ENCODE measurements around the gene ITGA6.

Gene ITGA6

GRCh38 chr2:172467382-172467781 is 40.0 kb downstream of the ITGA6 start:
- no peak for DNase-seq

- no peak for DNase-seq
Observed at GRCh38 chr2:172470958-172471922, 43.9 kb downstream of the ITGA6 start.

DNA sequence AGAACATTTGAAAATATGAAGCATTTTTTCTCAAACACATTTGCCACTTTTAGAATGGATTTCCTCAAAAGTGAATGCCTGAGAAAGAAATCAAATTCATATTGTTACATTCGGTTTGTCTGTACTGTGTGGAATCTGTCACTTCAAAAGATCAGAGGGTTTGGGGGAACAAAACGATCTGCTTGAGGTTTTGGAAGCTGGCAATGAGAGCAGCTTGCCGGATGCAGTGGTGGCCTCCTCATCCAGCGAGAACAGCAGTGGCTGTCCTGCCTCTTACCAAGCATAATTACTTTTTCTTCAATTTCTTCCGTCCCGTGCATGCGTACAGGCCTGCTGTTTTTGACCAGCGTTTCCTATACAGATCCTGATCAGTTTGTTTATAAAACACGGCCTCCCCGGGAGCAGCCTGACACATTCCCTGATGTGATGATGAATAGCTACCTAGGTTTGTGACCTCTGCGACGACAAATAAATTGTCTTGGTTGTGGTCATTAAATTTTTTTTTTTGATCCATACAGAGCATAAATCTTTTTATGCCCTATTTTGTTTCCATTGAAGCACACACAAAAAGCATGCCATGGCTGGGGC is 45.2 kb downstream of the ITGA6 start:
- no peak for DNase-seq

DNA sequence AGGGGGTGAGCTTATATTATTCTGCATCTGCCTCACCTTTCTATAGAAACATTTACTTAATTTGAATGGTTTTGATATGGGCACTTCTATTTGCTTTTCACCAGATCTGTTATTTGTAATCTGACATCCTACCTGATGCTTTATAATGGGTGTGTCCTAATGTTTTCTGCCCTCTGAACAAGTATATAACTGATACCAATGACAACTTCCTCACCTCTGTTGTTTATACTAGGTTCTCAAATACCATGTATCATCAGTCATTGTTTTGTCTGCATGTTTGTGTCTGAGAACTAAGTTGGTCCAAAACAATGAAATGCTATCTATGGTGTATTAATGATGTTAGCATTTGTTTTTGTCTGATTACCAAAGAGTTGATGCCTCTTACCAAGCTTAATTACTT is 45.8 kb downstream of the ITGA6 start:
- DNase-seq: no peak

DNA sequence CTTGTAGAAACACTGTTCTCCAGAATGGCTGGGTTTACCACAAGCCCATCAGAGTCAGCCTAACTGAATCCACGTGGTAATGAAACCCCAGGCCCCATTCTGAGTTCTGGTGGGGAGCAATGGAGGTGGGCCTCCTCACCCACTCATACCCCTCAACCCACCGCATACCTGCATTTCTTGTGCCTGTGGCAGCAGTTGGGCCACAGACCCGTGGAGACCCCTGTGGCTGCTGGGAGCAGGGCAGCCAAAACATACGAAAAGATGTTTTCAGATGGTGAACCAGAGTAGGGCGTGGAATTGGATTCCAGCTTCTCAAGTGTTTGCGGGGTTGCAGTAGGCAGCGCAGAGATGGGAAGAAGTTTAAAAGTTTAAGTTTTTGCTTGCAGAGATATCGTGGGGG is 51.0 kb downstream of the ITGA6 start:
- DNase-seq: no peak

GRCh38 chr2:172480301-172481218 is 53.2 kb downstream of the ITGA6 start:
- no peak for DNase-seq

DNA sequence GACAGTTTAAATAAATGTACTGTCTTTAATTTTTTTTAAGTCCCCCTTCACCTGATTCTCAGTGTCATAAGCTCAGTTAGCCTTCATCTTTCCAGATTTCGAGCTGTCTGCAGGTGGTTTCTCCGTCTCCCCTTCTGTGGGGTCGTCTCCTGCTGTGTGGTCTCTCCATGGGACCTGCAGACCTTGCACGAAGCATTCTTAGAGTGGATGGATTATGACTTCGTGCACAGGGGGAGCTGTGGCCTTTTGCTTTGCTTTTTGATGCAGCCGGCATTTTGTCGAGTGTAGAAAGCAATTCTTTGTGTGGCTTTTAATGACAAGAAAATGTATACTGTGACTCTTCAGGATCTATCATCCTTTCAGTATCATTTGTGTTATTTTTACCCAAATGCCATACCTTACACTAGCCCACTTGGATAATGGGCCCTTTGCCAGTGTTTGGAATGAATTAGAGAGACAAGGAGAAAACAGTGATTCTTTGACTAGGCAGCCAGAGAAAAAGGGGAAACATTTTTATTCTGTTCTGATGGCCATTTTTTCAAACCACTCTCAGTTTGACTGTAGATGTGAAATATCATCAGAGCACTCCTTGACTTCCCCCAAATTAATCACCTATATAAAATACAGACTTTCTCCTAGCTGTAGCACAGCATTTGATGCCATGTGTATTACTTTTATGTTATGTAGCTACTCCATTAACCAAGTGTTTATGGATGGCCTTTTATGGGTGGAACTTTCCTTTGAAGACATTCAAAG is 54.3 kb downstream of the ITGA6 start:
- DNase-seq: no peak

- no peak for DNase-seq
Observed at GRCh38 chr2:172484253-172484652, 56.9 kb downstream of the ITGA6 start.

- no peak for DNase-seq
Observed at GRCh38 chr2:172484706-172485105, 57.3 kb downstream of the ITGA6 start.

GRCh38 chr2:172488556-172488955 is 61.2 kb downstream of the ITGA6 start:
- no peak for DNase-seq

DNA sequence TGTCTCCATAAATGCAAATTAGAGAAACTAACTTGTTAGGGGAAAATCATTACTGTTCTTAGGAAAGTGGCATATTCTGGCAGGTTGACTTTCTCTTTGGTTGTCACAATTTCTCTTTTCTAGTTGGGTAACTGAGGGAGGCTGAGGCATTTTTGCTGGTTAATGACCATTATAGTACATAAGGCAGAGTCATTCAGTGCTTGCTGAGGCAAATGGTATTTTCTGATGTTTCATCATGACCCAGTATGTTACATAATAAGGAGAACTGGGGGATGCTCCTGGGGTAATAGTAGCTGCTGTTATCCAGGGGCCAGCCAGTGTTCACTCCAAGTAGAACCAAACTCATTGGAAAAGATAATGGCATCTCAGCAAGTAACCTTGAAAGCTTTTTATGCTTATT is 62.3 kb downstream of the ITGA6 start:
- DNase-seq: no peak

GRCh38 chr2:172496160-172496608 is 68.8 kb downstream of the ITGA6 start:
- DNase-seq: no peak

- no peak for DNase-seq
Observed at GRCh38 chr2:172507199-172507598, 79.8 kb downstream of the ITGA6 start.

GRCh38 chr2:172510088-172510487 is 82.7 kb downstream of the ITGA6 start:
- no peak for DNase-seq

GRCh38 chr2:172510548-172510947 is 83.2 kb downstream of the ITGA6 start:
- no peak for DNase-seq

GRCh38 chr2:172512810-172513523 is 85.6 kb downstream of the ITGA6 start:
- no peak for DNase-seq

DNA sequence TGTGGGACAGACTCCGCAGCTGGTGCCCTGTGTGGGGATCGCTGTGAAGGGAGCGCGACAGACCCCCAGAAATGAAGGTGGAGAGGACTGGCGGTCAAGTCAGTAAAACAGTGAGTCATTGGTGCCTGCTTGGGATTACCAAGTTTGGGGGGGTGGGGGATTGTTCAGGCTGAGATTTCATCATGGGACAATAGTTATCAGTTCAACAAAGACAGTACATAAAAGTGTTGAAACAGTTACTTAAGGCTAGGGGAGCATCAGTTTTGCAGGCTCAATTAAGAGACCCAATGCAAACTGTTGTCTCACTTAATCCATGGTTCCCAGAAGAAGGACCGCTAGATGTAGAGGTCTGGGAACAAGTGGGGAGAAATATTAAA is 86.1 kb downstream of the ITGA6 start:
- DNase-seq: no peak

- DNase-seq: no peak
Observed at GRCh38 chr2:172513935-172514586, 86.7 kb downstream of the ITGA6 start.

DNA sequence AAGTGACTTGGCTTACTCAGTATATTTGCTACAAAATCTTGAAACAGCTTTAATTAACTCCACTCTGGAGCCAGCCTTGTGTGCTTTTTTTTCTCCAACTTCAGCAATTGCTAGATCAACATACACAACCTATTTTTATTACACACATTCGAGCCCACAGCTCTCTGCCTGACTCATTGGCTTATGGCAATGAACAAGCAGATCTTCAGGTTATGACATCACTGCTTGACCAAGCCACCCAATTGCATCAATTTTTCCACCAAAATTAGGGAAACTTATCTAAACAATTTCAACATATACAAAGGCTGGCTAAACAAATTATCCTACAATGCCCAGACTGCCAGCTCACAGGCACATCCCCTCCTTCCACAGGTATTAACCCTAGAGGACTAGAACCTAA is 88.9 kb downstream of the ITGA6 start:
- DNase-seq: no peak

- no peak for DNase-seq
Observed at GRCh38 chr2:172518995-172519394, 91.6 kb downstream of the ITGA6 start.

DNA sequence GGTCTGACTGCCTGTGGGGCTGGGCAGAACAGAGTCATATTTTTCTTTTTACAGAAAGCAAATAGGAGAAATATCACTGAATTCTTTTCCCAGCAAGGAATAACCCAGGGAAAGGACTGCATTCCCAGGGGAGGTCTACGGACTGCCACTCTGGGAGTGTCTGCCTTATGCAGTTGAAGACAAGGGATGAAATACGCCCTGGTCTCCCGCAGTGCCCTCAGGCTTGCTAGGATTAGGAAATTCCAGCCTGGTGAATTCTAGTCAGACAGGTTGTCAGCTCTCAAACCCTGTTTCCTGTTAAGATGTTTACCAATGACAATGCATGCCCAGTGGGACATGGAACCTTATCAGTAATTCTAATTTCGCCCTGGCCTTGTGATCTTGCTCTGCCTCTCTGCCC is 98.2 kb downstream of the ITGA6 start:
- no peak for DNase-seq

Data from NK-92 treated with Interleukin-12 subunit alpha and Interleukin-12 subunit beta, amount 100 ng/mL, for 24 hours (cell line).